Activated T-cell treated with anti-CD3 and anti-CD28 coated beads for 1 hour (primary cell): ENCODE results near the gene SVOPL.

Experiments
- DNase-seq: peaks from one replicate; pipeline ENCODE4 v3.0.0-alpha.2; 2020; ENCODE audit warnings: low read depth

SVOPL gene

DNA sequence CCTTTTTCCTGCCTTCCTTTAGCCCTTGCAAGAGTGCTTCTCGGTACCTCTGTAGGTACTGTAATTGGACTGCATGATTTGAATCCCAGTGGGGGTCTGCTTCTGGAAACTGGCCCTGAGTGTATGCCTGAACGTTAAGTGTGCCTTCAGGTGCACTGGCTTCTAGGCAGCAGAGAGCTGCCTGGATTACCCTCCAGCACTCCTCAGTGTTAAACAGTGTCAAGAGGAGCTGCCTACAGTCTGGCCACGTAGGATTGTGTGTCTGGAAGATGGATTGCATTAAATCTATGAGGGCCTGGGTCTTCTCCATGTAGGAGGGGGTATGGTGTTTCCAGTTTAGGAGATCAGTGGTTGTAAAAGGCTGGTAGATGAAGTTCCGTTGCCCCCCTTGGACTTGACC is 137.4 kb downstream of the SVOPL start:
- DNase-seq, result no peak

DNA sequence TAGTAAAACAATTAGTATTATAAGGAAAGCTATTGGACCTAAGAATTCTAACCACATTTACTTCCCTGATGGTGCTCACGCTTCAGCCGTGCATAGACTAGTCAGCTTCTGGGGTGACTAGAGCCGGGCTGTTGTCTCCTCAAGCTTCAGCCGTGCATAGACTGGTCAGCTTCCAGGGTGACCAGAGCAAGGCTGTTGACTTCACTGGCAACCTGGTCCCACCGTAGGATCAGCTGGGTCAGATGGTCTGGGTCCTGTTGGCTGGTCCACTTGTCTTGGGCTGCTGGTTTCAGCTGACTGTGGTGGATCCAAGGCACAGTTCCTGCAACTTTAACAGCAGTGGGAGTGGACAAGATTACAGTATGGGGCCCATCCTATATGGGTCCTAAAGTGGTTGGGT is 141.7 kb downstream of the SVOPL start:
- no peak for DNase-seq

DNA sequence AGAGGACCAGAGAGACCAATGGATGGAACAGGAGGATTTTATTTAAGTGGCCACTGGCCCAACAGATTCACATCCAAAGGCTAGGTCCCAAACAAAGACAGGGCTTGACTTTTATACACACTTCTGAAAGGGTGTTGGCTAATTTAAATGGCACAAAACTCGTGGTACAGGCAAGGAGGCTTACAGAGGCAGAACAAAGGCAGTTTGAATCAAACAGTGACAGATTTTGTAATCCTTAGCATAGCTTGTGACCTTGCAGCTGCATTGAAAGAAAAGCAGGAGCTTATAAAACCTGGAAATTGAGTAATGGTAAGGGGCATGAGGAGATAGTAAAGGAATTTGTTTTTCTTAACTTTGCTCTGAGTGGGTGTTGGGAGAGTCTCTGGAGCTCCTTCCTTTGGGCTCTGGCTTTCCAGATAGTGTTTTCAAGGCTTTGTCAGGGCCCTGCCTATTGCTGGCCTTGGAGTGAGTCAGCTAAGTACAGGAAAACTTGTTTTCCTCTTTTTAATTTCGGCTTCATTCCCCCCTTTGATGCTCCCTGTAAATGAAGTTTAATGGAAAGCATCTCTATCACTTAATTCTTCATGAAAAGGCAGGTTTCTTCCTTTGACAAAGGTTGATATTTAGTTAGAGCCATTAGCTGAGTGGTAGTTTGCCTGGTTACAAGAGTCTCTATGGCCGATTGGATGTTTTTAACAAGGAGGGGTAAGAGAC is 144.2 kb downstream of the SVOPL start:
- DNase-seq, result no peak

DNA sequence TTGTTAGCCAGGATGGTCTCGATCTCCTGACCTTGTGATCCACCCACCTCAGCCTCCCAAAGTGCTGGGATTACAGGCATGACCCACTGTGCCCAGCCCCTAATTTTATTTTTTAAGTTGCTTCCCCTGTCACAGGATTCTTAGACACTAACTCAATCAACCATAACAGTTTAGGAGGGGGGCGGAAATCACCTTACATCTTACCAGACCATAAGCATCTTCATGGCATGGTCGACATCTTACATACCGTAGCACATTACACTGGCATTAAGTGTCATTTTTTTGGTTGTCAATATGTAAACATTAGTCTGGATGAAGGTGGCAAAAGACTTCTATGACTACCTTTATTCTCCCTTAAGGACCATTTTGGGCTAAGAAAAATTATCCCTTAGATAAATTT is 145.5 kb downstream of the SVOPL start:
- no peak for DNase-seq

DNA sequence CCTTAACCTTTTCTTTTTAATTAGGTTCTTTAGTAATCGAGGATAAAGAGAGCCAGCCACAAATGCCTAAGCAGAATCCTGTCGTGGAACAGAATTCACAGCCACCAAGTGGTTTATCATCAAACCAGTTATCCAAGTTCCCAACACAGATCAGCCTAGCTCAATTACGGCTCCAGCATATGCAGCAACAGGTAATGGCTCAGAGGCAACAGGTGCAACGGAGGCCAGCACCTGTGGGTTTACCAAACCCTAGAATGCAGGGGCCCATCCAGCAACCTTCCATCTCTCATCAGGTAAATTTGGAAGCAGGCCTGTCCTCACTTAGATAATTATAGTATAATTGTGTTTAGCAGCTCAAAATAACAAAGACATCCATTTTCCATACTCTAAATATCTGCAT is 146.5 kb downstream of the SVOPL start:
- DNase-seq, result no peak

DNA sequence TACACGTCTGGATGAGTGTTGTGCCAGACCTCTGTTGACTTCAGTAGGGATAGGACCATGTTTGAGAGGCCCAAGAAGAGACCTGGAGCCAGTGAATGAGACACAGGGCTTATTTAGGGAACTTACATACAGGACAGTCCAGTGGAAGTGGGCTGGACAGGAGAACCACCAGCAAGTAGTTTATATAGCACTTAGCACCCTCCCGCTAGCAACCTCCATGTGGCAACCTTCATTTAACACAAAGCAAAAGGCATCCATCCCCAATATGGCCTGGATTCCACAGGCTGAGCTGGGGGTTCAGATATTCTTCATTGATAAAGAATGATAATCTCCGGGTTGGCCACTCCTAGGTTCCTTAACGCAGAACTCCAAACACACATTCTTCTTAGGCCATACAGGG is 147.4 kb downstream of the SVOPL start:
- DNase-seq, result no peak

DNA sequence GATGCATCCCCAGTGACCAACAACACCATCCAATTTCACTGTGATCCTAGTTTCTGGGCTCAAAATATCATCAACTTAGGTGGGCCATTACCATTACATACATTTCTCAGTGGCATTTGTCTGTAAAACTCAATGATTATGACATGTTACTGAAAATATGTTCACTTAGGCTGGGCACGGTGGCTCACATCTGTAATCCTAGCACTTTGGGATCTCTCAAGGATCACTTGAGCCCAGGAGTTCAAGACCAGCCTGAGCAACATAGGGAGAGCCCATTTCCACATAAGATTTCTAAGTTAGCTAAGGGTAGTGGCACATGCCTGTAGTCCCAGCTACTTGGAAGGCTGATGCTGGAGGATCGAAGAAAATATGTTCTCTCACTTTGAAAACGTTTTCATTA is 150.1 kb downstream of the SVOPL start:
- DNase-seq, result no peak

DNA sequence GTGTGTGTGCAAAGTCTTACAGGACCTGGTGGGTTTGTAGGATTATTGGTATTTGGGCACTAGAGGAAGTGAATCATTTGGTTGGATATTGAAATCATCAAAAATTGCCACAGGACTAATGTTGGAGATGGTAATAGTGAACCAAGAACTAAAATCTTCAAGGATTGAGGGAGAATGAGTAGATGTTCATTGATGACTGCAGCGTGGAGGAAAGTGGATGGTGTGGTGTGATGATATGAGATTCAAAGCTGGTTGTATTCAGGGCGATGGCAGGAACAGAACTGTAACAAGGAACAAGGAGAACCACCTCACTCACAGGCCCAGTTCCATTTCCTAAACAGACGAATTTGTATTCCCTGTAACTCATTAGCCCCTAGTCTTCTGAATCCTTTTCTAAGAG is 150.8 kb downstream of the SVOPL start:
- DNase-seq, result no peak

DNA sequence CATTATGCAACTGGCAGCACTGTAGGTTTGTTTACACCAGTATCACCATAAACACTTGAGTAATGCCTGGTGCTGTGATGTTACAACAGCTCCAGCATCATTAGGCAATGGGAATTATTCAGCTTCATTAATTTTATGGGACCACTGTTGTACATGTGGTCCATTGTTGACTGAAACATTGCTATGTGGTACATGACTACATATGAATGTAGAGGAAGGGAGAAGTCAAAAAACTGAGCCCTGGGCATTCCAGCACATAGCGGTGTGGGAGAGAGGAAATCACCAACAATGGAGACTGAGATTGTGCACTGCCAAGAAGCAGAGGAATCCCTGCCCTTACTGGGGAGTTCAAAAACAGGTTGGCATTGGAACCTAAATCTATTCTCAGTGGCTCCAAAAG is 152.1 kb downstream of the SVOPL start:
- DNase-seq, result no peak

DNA sequence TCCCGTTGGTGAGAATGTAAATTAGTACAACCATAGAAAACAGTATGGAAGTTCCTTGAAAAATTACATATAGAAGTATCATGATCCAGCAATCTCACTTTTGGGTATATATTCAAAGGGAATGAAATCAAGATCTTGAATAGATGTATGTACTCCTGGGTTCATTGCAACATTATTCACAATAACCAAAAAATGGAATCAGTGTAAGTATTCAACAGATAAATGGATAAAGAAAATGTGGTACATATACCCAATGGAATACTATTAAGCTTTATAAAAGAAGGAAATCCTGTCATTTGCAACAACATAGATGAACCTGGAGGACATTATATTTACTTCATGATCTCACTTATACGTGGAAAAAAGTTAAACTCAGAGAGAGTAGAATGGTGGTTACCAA is 154.3 kb downstream of the SVOPL start:
- DNase-seq, result no peak

DNA sequence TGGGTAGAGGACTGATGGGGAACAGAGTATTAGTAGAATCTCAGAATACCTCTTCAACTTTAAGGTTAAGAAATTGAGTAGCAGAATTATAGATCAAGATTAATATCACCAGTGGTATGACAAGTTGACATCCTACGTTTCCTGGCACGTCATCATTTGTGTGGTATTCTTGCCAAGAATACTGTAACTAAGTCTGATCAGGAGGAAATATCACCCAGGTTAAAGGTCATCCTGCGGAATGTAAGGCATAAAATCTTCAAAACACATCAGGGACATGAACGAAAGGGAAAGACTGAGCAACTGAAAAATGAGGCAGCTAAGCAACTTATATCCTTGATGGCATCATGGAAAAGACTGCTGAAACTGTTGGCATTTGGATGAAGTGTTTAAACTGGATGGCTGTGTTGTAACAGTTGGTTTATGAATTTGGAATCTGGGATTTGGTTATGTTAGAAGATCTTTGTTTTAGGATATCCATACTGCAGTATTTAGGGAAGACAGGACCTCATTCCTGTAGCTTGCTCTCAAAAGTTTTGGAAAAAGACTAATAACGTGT is 155.0 kb downstream of the SVOPL start:
- DNase-seq, result no peak

DNA sequence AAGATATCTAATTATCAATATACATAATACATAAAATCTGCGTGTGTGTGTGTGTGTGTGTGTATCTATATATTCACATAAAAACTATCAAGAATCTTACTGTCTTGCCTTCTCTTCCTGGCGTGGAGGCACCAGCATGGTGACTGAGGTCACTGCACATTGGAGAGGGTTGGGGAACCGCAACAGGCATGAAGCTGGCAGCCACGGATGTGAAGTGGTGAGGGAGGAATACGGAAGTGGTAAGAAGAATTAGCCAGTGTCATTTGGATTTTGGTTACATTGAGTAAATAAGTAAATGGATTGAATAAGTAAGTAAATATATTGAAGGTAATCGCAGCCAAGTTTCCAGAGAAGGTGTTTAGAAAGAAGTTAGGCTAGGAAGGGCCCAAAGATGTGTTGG is 156.0 kb downstream of the SVOPL start:
- DNase-seq, result no peak
